Measurements from ENCODE around the gene MTX1.
"Not testable (repeated sequence)": the region's sequence is repeated elsewhere in the genome, so short reads cannot be mapped to it uniquely, and the experiment has no call there.

Gene MTX1

DNA sequence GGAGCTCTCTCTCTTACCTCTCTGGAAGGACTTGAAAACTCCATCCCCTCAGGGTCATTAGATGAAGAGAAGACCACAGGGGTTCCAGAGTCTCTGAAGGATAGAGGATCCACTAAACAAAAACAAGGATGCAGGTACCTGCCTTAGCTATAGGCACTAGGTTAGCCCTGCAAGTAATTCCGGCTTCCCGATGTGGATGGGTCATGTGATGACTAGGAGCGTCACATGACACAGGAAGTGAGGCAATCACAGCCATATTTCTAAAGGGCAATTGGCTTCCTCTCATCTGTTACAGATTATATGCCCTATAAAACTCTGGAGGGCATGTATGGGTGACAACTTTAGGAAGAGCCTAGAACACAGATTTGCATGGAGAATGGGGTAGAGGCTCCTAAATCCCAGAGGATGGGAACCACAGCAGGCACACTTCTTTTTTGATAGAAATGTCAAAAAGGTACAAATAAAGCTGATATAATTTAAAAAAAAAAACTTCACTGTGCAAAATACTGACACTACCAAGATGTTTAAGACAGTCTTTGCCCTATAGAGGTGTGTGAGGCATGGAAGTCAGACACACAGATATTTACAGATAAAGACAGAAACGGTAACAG is 32.7 kb downstream of the MTX1 start:
- Histone ChIP-seq H3K27me3 (ENCODE audit: insufficient read depth, insufficient read length) (no peaks in the 10 kb centered on the region), H3K4me3 (ENCODE audit: insufficient read length, low read depth) (no peak overlapping the region), H3K9ac (ENCODE audit: insufficient read length, low read depth) (peak overlapping the region; percentile 21), H3K36me3 (ENCODE audit: insufficient read depth, insufficient read length, low read length) (peaks cover 40% of the 10 kb centered on the region), H3K9me3 (ENCODE audit: insufficient read depth, low read length) (no peaks in the 10 kb centered on the region), H3K4me1 (ENCODE audit: insufficient read depth, insufficient read length) (peaks cover 8% of the 10 kb centered on the region)
- TF ChIP-seq YY1 (IDR thresholded peaks at IDR 0.05; ENCODE audit: insufficient read depth, insufficient read length) (peak; percentile 96), SUZ12 (IDR thresholded peaks at IDR 0.05; ENCODE audit: extremely low read depth, insufficient read depth, insufficient read length) (no peak), ZNF274 (IDR thresholded peaks at IDR 0.05; ENCODE audit: low read depth, low read length) (no peak)
- DNase-seq (ENCODE audit: low read depth, low spot score), result peak; percentile 75

DNA sequence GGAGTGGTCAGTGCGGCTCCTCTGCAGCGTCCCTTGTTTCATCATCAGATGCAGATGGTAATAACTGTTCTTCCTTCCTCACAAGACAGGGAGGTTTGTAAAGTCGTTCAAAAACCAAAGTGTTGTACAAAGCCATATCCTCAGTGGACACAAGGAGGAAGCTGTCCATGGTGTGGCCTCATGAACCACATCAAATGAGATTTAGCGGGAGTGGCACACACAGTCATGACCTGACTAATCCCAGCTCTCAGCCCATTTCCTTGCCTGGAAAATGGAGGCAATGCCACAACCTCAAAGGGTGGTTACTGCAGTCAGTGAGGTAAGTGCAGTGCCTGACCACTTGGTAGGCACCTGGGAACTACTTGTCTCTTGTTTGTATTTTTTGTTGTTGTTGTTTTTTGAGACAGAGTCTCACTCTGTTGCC is 33.4 kb downstream of the MTX1 start:
- Histone ChIP-seq H3K9ac (ENCODE audit: insufficient read length, low read depth) (peak overlapping the region; percentile 21), H3K36me3 (ENCODE audit: insufficient read depth, insufficient read length, low read length) (peaks cover 37% of the 10 kb centered on the region), H3K27me3 (ENCODE audit: insufficient read depth, insufficient read length) (no peaks in the 10 kb centered on the region), H3K4me3 (ENCODE audit: insufficient read length, low read depth) (no peak overlapping the region), H3K9me3 (ENCODE audit: insufficient read depth, low read length) (no peaks in the 10 kb centered on the region), H3K4me1 (ENCODE audit: insufficient read depth, insufficient read length) (peaks cover 8% of the 10 kb centered on the region)
- TF ChIP-seq YY1 (IDR thresholded peaks at IDR 0.05; ENCODE audit: insufficient read depth, insufficient read length), result no peak
- no peak for TF ChIP-seq SUZ12 (IDR thresholded peaks at IDR 0.05; ENCODE audit: extremely low read depth, insufficient read depth, insufficient read length)
- TF ChIP-seq ZNF274 (IDR thresholded peaks at IDR 0.05; ENCODE audit: low read depth, low read length), result no peak
- no peak for DNase-seq (ENCODE audit: low read depth, low spot score)

DNA sequence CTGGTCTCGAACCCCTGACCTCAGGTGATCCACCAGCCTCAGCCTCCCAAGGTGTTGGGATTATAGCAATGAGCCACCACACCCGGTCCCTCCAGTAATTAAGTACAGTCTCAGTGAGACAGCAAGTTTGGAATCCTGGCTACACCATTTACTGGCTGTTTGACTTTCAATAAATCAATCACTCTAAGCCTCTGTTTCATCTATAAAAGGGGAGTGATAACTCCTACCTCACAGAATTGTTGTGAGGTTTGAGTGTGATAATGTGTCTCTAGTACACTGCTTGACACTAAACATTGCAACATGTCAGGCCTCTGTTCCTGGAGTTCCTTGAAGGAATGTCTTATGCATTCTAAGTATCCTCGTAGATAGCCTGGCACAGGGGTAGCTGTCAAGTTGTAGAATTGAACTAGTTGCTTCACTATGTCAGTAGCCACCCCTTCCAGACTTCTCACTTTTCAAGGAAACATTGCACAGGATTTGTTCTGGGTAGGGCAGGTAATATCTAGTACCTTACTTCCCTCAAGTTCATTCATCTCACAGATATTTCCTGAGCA is 34.4 kb downstream of the MTX1 start:
- H3K4me1 ChIP-seq (ENCODE audit: insufficient read depth, insufficient read length), result peaks cover 8% of the 10 kb centered on the region

GRCh38 chr1:155244368-155245162 is 36.1 kb downstream of the MTX1 start:
- TF ChIP-seq YY1 (IDR thresholded peaks at IDR 0.05; ENCODE audit: insufficient read depth, insufficient read length), result peak; percentile 8
- TF ChIP-seq ZNF274 (IDR thresholded peaks at IDR 0.05; ENCODE audit: low read depth, low read length), result no peak
- Histone ChIP-seq H3K4me3 (ENCODE audit: insufficient read length, low read depth) (peak overlapping the region; percentile 69), H3K36me3 (ENCODE audit: insufficient read depth, insufficient read length, low read length) (peaks cover 38% of the 10 kb centered on the region), H3K9me3 (ENCODE audit: insufficient read depth, low read length) (no peaks in the 10 kb centered on the region), H3K27me3 (ENCODE audit: insufficient read depth, insufficient read length) (no peaks in the 10 kb centered on the region), H3K4me1 (ENCODE audit: insufficient read depth, insufficient read length) (peaks cover 8% of the 10 kb centered on the region), H3K9ac (ENCODE audit: insufficient read length, low read depth) (peak overlapping the region; percentile 85)
- DNase-seq (ENCODE audit: low read depth, low spot score), result peak; percentile 99

More for the DNA sequence above, 34.4 kb downstream of the MTX1 start:
- H3K4me3 ChIP-seq (ENCODE audit: insufficient read length, low read depth), result peak overlapping the region; percentile 69
- H3K9me3 ChIP-seq (ENCODE audit: insufficient read depth, low read length), result no peaks in the 10 kb centered on the region
- H3K27me3 ChIP-seq (ENCODE audit: insufficient read depth, insufficient read length), result no peaks in the 10 kb centered on the region
- no peak for DNase-seq (ENCODE audit: low read depth, low spot score)
- TF ChIP-seq SUZ12 (IDR thresholded peaks at IDR 0.05; ENCODE audit: extremely low read depth, insufficient read depth, insufficient read length) (no peak), YY1 (IDR thresholded peaks at IDR 0.05; ENCODE audit: insufficient read depth, insufficient read length) (no peak), ZNF274 (IDR thresholded peaks at IDR 0.05; ENCODE audit: low read depth, low read length) (no peak)
- peaks cover 37% of the 10 kb centered on the region for H3K36me3 ChIP-seq (ENCODE audit: insufficient read depth, insufficient read length, low read length)
- peak overlapping the region; percentile 85 for H3K9ac ChIP-seq (ENCODE audit: insufficient read length, low read depth)

- Histone ChIP-seq H3K9ac (ENCODE audit: insufficient read length, low read depth) (peak overlapping the region; percentile 77), H3K9me3 (ENCODE audit: insufficient read depth, low read length) (no peaks in the 10 kb centered on the region), H3K36me3 (ENCODE audit: insufficient read depth, insufficient read length, low read length) (peaks cover 38% of the 10 kb centered on the region), H3K4me1 (ENCODE audit: insufficient read depth, insufficient read length) (peaks cover 8% of the 10 kb centered on the region), H3K27me3 (ENCODE audit: insufficient read depth, insufficient read length) (no peaks in the 10 kb centered on the region), H3K4me3 (ENCODE audit: insufficient read length, low read depth) (peak overlapping the region; percentile 22)
- TF ChIP-seq YY1 (IDR thresholded peaks at IDR 0.05; ENCODE audit: insufficient read depth, insufficient read length), result no peak
- no peak for TF ChIP-seq SUZ12 (IDR thresholded peaks at IDR 0.05; ENCODE audit: extremely low read depth, insufficient read depth, insufficient read length)
- TF ChIP-seq ZNF274 (IDR thresholded peaks at IDR 0.05; ENCODE audit: low read depth, low read length), result no peak
- DNase-seq (ENCODE audit: low read depth, low spot score), result no peak
These were observed 36.6 kb downstream of the MTX1 start for GRCh38 chr1:155245163-155245524.

DNA sequence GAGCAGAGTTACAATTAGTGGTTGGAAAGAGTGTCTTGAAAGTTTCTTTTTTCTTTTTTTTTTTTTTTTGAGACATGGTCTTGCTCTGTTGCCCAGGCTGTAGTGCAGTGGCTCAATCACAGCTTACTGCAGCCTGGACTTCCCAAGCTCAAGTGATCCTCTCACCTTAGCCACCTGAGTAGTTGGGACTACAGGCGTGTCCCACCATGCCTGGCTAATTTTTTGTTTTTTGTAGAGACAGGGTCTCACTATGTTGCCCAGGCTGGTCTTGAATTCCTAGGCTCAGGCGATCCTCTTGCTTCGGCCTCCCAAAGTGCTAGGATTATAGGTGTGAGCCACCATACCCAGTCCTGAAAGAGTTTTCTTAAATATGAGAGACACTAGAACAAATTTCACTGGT is 38.3 kb downstream of the MTX1 start:
- not testable (repeated sequence) for H3K4me3 ChIP-seq (ENCODE audit: insufficient read length, low read depth); H3K27me3 ChIP-seq (ENCODE audit: insufficient read depth, insufficient read length); DNase-seq (ENCODE audit: low read depth, low spot score); H3K9me3 ChIP-seq (ENCODE audit: insufficient read depth, low read length); H3K9ac ChIP-seq (ENCODE audit: insufficient read length, low read depth)
- Histone ChIP-seq H3K4me1 (ENCODE audit: insufficient read depth, insufficient read length) (peaks cover 11% of the 10 kb centered on the region), H3K36me3 (ENCODE audit: insufficient read depth, insufficient read length, low read length) (peaks cover 42% of the 10 kb centered on the region)
